ENCODE data around the gene SPACDR. TPM values are rescaled to one million over a fixed set of nuclear protein-coding genes. Genes with fewer than 3 reads are reported as not detected.

SPACDR gene
- total RNA-seq, 4 donors from 2014 or later, result 0.53 TPM; not detected in 3

DNA sequence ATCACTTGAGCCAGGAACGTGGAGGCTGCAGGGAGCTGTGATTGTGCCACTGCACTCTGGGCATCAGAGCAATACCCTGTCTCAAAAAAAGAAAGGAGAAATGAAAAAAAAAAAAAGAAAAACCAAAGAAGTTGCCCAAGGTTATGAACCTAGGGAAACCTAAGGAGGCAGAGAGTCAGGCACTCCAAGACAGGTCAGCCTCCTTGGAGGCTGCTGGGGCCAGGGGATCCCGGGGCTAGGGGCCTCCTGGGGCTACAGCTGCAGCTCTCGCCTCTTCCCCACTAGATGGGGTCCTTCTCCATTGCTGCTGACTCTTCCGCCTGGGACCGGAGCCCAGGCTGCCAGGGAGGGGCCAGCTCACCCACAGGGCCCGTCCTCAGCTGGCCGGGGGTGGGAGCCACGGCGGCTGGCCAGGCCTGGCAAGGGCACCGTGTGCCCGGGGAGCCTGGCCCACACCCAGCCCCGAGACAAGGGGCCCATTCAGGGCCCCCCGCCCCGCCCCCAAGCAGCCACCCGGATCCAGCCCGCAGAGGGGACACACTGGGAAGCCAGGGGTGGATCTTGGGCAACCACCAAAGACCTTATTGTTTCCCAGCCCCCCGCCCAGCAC is 1.7 kb upstream of the SPACDR start:
- H3K4me3 ChIP-seq, result peak overlapping the region; percentile 6
- no peaks in the 10 kb centered on the region for H3K27me3 ChIP-seq
- TF ChIP-seq EP300 (IDR thresholded peaks at IDR 0.05), result no peak
- peak; percentile 17 to 67 for TF ChIP-seq CTCF (IDR thresholded peaks at IDR 0.05)
- no peak for TF ChIP-seq POLR2A (IDR thresholded peaks at IDR 0.05)
- TF ChIP-seq POLR2AphosphoS5 (IDR thresholded peaks at IDR 0.05), result peak in 1 of 3 donors; percentile 53
- no peaks in the 10 kb centered on the region for H3K9me3 ChIP-seq
- peak overlapping the region; percentile 69 for H3K27ac ChIP-seq
- WGBS, result 75% methylated on average over 1 of the region's 17 CpGs
- H3K36me3 ChIP-seq, result peaks cover 17% of the 10 kb centered on the region
- peaks cover 42% of the 10 kb centered on the region for H3K4me1 ChIP-seq
- no peak for DNase-seq (ENCODE audit: low spot score in 2 of 2)

GRCh38 chr7:100465299-100465698 is 1.2 kb upstream of the SPACDR start:
- Histone ChIP-seq H3K36me3 (peaks cover 17% of the 10 kb centered on the region), H3K4me3 (no peak overlapping the region), H3K27ac (no peak overlapping the region), H3K4me1 (peaks cover 42% of the 10 kb centered on the region), H3K9me3 (no peaks in the 10 kb centered on the region), H3K27me3 (no peaks in the 10 kb centered on the region)
- 70% methylated on average over 8 of the region's 8 CpGs for WGBS
- DNase-seq (ENCODE audit: low spot score in 2 of 2), result no peak
- TF ChIP-seq EP300 (IDR thresholded peaks at IDR 0.05) (no peak), POLR2A (IDR thresholded peaks at IDR 0.05) (no peak), POLR2AphosphoS5 (IDR thresholded peaks at IDR 0.05) (no peak), CTCF (IDR thresholded peaks at IDR 0.05) (no peak)

GRCh38 chr7:100464791-100465190 is 731 bp upstream of the SPACDR start:
- H3K4me1 ChIP-seq, result peaks cover 37% of the 10 kb centered on the region

DNA sequence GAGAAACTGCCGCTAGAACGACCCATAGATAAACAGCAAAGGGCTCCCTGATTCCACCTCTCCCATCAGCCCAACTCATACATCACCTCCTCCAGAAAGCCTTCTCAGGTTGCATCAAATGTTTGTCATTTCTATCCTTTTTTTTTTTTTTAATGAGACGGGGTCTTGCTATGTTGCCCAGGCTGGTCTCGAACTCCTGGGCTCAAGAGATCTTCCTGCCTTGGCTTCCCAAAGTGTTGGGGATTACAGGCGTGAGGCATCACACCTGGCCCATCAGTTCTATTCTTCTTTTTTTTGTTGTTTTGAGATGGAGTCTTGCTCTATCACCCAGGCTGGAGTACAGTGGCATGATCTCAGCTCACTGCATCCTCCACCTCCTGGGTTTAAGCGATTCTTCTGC is 7.0 kb downstream of the SPACDR start:
- H3K4me3 ChIP-seq, result no peak overlapping the region
- TF ChIP-seq CTCF (IDR thresholded peaks at IDR 0.05) (no peak), POLR2A (IDR thresholded peaks at IDR 0.05) (no peak), POLR2AphosphoS5 (IDR thresholded peaks at IDR 0.05) (no peak), EP300 (IDR thresholded peaks at IDR 0.05) (no peak)
- no peaks in the 10 kb centered on the region for H3K27me3 ChIP-seq
- no peaks in the 10 kb centered on the region for H3K36me3 ChIP-seq
- no peak overlapping the region for H3K27ac ChIP-seq
- 92% methylated on average over 6 of the region's 6 CpGs for WGBS
- no peaks in the 10 kb centered on the region for H3K9me3 ChIP-seq
- H3K4me1 ChIP-seq, result no peaks in the 10 kb centered on the region
- no peak for DNase-seq (ENCODE audit: low spot score in 2 of 2)

More at GRCh38 chr7:100464791-100465190, 731 bp upstream of the SPACDR start:
- TF ChIP-seq POLR2AphosphoS5 (IDR thresholded peaks at IDR 0.05), result no peak
- no peak for TF ChIP-seq CTCF (IDR thresholded peaks at IDR 0.05)
- TF ChIP-seq EP300 (IDR thresholded peaks at IDR 0.05), result no peak
- TF ChIP-seq POLR2A (IDR thresholded peaks at IDR 0.05), result no peak
- no peaks in the 10 kb centered on the region for H3K27me3 ChIP-seq
- no peak overlapping the region for H3K27ac ChIP-seq
- WGBS, result 87% methylated on average over 2 of the region's 2 CpGs
- no peaks in the 10 kb centered on the region for H3K9me3 ChIP-seq
- DNase-seq (ENCODE audit: low spot score in 2 of 2), result no peak
- H3K4me3 ChIP-seq, result no peak overlapping the region
- H3K36me3 ChIP-seq, result peaks cover 17% of the 10 kb centered on the region

GRCh38 chr7:100456562-100456961 is 7.5 kb downstream of the SPACDR start:
- H3K4me1 ChIP-seq, result no peaks in the 10 kb centered on the region
- no peak for DNase-seq (ENCODE audit: low spot score in 2 of 2)
- no peaks in the 10 kb centered on the region for H3K27me3 ChIP-seq
- H3K4me3 ChIP-seq, result no peak overlapping the region
- H3K27ac ChIP-seq, result no peak overlapping the region
- no peaks in the 10 kb centered on the region for H3K36me3 ChIP-seq
- 91% methylated on average over 4 of the region's 14 CpGs for WGBS
- H3K9me3 ChIP-seq, result no peaks in the 10 kb centered on the region
- TF ChIP-seq CTCF (IDR thresholded peaks at IDR 0.05), result no peak
- no peak for TF ChIP-seq POLR2A (IDR thresholded peaks at IDR 0.05)
- TF ChIP-seq POLR2AphosphoS5 (IDR thresholded peaks at IDR 0.05), result no peak
- TF ChIP-seq EP300 (IDR thresholded peaks at IDR 0.05), result no peak

Data from suprapubic skin (tissue), 4 donors.